GM19328 (cell line): Measurements from ENCODE around the gene CLK3.
"Not testable (repeated sequence)": the region's sequence is repeated elsewhere in the genome, so short reads cannot be mapped to it uniquely, and the experiment has no call there.

Source experiments
- ATAC-seq: cut with Tn5 transposase; IDR thresholded peaks from one replicate; pipeline ENCODE4 v1.9.1; 2021; ENCODE audit warnings: mild to moderate bottlenecking, moderate library complexity; ENCODE audit not compliant: unreplicated experiment

CLK3 gene

DNA sequence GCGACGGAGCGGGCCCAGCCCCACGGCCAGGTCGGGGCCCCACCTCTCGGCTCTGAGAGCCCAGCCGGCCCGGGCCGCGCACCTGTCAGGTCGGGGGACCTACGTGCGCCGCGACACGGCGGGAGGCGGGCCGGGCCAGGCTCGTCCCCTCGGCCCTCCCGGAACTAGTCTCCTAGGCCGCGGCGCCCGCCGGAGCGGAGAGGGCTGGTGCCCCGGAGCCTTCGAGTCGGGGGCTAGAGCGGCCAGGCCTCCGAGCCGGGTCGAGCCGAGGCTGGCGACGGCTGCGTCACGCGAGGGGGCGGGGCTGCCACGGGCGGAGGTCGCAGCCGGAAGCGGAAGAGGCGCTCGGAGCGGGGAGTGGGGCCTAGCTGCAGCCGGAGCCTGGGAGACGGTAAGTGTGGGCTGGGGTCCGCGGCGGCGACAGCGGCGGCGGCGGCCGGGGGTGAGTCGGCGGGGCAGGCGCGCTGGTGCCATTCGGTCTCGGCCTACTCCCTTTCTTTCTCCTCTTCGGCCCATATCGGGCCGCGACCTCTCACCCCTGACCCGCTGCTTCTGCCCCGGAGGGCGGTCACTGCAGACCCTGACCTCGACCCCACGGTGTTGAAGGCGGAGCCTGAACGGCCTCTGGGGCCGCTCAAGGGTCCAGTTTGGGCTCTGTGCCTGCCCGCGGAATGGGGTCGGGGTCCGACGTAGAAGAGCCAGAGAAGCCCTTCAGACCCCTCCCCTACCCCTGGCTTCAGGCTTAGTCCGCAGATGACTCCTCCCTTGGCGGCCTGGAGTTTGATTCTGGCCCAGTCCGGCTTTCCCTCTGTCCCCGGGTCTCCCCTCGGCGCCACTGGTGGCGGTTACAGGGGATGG, at the start of gene CLK3:
CLK3 (plus strand) TSS at position 329 of the 858 bp plus-strand sequence. CDS start 3,361 bp downstream, outside the sequence.
- peak; percentile 72 for ATAC-seq

DNA sequence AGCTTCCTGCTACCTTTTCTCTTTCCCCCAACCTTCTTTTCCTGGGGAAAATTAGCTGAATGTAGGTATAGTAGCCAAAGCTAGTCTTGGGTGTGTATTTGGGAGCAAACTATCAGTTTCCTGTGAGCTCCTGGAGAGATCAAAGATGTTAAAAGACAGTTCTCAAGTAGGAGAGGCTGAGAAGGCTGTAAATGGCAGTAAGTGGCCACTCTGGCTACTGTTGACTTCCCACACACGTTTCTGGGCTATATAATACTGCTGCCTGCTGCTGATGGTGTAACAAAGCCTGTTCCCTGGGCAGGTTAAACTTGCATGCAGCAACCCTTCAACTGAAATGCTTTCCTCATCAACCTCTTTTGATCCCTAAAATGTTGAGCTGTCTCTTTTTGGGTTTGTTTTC, 47.0 kb upstream of the CLK3 start:
- no peak for ATAC-seq

DNA sequence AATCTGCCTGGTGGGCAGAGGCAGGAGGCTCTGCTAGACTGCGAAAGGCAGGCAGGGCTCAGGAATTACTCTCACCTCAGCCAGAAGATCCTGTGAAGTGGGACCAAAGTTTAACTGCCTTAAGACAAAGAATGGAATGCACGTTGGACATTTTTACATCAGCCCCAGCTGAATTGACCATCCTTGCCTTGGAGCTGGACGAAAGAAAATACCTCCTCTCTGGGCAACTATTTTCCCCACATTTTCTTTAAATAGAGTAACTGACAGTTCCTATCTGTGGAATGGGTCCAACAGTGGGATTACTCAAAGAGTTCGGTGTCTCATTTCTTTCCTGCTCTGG, 45.9 kb upstream of the CLK3 start:
- ATAC-seq: no peak

DNA sequence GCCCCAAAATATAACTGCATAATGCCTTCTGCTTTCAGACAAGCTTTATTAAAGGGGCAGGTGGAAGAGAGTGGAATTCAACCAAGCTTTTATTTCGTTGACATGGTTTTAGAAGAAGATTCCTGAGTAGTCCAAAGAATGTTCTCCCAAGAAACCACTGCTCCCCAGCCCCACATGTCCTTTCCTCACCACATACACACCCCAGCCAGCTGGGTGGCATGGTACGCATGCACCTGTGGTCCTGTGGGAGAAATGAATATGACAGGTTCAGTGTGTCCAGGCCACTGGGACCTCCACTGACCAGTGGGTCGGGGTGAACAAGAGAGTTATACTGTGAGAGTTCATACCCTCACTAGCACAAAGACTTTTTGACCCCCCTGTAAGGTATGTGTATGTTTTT, 44.4 kb upstream of the CLK3 start:
- no peak for ATAC-seq

DNA sequence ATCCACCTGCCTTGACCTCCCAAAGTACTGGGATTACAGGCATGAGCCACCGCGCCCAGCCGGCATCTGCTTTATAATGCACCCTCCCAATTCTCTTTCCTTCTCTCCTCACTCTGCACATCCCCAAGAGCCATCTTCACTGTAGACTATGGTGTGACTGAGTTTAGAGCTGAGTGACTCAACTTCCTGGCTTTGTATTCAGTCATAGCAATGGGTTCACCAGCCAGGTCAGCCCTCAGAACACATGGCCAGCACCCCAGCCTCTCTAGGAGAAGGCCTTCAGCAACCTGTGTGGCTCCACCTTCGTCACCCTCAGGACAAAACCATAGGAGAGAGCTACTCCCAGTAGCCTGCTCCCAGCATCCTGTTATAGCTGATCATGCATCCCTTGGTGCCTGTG, 41.6 kb upstream of the CLK3 start:
- no peak for ATAC-seq

DNA sequence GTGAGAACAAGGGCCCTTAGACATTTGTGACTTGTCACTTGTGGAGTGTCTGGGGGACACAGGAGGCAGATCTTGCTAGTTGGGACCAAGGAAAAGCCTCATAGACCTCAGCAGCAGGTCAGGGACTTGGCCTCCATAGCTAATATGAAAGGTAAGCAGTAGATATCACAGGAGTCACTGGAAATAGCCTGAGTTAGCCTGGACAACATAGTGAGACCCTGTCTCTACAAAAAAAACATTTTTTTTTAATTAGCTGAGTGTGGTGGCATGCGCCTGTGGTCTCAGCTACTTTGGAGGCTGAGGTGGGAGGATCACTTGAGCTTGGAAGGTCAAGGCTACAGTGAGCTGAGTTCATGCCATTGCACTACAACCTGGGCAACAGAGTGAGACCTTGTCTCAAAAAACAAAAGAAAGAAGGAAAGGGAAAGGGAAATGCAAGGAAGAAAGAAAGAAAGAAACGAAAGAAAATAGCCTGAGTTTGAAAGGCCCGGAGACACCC, 37.1 kb upstream of the CLK3 start:
- ATAC-seq: no peak

DNA sequence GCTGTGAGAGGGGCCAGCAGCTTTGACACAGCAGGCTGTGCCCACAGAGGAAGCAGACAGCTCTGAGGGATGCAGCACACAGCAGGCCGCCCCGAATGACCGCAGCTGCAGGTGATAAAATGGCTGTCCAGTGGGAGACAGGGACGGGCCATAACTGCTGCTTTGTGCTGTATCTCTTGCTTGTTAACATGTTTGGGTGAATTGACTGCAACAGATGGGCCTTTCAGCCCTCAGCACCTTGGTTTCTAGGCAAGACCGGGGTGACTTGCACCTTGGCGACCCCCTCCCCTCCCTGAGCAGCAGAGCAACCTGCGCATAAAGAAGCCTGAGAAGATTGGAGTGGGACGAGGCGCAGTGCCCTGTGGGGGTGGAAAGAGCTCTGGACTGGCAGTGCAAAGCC, 36.6 kb upstream of the CLK3 start:
- no peak for ATAC-seq

DNA sequence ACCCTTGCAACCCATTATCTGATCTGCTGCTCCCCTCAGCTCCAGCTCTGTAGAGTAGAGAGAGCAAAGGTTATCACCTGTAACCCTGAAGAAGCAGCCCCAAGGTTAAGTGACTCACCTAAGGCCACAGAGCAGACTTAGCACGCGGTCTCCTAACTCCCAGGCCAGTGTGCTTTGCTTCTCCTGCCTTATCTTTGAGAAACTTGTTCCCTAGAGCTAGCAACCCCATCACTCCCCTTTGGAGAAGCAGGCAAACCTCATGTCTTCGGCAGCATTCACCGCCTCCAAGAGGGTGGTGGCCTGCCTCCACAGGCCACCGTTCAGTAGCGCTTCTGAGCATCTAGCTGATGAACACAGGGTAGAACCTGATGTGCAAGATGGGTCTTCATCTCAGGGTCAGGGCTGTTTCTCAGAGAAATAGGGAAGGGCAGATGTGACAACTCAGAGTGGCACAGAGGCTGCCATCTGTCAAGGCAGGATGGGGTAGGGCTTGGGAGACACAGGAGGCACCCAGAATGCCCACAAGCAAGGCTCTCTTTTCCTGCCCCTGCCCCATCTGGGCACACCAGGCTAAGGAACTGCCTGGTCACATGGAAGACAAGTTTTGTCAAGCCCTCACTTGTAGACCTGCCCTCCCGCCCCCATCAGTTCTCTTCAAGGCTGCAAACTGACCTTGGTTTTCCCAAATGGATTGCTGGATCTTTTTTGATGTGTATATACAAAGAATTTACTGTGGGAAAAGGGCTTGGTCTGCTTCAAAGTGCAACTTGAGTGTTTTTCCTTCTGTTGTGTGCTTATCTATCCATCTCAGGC, 34.9 kb upstream of the CLK3 start:
- ATAC-seq: no peak

DNA sequence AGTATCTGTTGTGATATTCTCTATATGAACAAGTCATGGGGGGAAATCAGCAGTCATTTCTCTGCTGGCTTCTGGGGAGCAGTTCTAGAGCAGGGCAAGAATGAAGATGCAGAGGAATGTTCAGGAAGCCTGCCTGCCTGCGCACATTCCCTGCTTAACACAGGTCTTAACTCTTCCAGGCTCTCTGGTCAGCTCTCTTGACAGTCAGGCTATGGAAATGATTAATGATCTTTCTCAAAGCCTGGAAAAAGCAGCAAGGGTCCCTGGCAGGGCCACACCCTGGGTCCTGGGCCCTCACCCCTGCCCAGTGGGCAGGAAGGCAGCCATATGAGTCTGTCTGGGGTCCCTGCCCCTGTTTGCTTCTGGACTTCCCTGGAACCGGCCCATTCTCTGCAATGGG, 31.4 kb upstream of the CLK3 start:
- ATAC-seq: no peak

DNA sequence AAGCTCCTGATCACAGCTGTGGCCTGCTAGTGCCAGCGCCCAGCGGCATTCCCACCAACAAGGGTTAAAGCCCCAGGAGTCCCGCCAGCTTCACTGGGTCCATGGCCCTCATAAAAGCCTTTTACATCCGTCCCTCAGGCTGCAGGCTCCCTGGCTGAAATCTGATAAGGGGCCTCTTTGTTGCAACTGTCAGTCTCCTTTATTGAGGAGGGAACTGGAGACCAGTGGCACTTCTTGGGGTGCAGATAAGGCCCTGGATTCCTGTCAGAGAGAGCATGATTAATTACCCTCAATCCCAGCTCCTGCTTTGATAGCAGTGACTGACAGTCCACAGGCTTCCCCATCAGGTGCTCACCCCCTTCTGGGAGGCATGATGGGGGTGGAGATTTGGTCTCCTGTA, 30.9 kb upstream of the CLK3 start:
- no peak for ATAC-seq

DNA sequence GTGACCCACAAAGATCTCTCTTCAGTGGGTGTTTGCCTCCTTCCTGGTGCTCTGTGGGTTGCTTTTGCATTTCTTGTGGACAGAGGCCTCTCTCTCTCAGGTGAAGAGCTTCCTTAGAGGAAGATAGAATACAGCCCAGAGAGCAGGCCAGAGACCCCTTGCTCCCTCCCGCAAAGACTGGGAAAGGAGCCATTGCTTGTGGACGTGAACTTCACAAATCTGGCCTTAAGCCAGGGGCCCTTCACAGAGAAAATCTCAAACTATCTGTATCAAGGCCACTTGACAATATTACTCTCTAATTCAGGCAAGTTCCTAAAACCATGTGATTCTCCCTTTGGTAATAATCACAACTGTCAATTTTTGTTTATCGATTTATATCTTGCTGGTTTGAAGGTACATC, 30.4 kb upstream of the CLK3 start:
- no peak for ATAC-seq

DNA sequence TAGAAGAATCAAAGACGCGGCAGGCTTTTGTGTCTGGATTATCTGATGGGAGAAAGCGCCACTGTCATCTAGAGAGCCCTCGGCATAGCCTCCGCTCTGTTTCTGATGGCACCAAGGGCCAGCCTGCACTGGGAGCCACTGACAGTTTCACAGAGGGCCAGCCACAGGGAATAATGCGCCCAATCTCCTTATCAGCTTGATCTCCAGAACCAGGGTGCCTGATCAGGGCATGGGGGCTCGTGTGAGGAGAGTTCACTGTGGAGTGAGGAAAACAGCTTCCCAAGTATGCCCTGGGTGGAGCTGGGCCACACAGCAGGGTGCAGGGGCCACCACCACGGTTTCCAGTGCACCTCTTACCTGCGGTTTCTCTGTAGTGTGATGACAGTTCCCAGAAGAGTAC, 29.8 kb upstream of the CLK3 start:
- no peak for ATAC-seq

DNA sequence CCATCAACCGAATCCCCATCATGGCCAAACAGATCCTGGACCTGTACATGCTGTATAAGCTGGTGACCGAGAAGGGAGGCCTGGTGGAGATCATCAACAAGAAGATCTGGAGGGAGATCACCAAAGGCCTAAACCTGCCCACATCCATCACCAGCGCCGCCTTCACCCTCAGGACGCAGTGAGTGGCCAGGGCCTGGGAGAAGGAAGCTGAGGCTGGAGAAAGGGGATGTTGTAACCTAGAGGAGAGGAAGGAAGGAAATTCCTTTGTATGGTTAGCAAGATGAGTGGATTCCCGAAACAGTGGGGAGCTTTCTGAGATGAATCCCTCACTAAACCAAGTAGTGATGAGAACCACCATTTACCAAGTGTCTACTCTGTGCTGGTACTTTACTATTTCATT, 25.8 kb upstream of the CLK3 start:
- no peak for ATAC-seq

DNA sequence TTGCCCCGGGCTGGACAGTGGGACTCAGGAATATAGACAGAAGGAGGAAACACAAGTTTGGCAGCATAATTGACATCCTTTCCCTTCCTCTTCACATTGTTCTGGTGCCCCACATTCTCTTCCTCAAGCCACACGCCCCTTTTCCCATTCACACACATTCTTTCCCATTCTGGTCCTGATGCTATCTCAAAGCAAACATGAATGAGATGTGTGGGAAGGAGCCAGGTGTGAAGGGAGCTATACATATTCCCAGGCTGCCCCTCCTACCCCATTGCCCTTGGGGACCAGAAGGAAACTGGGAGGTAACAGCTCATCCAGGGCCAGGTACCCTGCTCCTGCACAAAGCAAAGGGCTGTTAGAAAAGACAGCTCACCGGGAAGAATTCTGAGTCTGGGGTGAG, 23.4 kb upstream of the CLK3 start:
- no peak for ATAC-seq

DNA sequence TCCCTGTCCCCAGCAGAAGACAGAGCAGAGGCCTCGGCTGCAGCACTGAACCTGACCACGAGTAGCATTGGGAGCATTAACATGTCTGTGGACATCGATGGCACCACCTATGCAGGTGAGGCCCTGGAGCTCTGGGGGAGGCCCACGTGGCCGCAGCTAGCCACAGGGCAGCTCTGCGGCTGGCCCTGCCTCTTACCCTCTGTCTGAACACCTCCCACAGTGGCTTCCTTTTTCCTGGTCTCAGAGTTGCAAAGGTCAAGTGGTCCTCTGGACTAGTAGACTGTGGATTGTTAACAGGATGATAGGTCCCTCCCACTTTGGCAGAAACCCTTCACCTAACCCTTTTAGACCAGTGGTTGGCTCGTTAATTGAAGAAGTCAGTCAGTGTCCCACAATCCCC, 22.5 kb upstream of the CLK3 start:
- ATAC-seq: no peak

DNA sequence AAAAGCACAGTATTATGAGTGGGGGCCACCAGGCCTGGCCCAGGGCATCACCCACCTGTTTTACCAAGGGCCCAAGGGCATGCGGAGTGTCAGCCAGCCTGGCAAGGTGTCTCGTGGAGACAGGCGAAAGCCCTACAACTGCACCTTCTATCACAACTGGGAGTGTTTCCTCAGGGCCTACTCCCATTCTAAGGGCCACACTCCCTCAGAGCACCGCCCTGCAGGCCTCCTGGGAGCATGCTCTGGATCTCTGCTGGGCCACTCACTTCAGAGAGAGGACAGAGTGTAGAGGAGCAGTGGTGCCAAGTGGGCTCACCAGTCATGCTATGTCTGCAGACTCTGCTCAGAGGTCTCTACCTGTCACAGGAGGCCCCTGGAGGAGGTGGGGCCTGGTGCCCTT, 21.2 kb upstream of the CLK3 start:
- ATAC-seq: no peak

DNA sequence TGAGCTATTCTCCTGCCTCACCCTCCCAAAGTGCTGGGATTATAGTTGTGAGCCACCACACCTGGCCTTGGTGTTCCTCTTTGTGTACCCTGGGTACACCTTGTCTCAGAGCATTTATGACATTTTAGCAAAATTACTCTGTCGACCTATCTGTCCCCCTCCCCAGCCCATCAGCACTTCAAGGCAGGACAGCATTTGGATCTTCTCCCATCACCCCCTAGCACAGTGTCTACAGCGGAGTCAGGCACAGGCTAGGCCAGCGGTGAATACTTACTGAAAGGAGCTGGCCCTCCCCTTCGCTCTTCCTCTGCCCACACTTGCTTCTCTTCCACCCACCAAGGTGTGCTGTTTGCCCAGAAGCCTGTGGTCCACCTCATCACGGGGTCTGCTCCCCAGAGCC, 20.4 kb upstream of the CLK3 start:
- ATAC-seq: no peak

DNA sequence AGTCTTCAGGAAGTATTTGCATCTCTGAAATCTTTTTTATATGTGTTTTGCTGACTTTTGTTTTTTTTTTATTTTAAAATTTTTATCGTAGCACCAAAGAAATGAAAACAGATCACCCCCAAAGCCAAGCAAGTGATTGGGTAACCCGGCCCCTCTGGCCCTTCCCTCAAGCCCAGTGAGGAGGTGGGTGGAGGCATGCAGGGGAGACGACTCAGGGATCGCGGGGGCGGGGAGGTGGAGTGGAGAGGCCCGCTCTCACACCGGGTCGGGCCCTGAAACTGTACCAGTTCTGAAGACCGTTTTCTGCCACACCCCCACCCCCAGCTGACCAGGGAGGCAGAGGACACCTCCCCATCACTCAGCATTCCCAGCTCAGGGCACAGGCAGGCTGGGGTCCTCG, 18.9 kb upstream of the CLK3 start:
- not testable (repeated sequence) for ATAC-seq

DNA sequence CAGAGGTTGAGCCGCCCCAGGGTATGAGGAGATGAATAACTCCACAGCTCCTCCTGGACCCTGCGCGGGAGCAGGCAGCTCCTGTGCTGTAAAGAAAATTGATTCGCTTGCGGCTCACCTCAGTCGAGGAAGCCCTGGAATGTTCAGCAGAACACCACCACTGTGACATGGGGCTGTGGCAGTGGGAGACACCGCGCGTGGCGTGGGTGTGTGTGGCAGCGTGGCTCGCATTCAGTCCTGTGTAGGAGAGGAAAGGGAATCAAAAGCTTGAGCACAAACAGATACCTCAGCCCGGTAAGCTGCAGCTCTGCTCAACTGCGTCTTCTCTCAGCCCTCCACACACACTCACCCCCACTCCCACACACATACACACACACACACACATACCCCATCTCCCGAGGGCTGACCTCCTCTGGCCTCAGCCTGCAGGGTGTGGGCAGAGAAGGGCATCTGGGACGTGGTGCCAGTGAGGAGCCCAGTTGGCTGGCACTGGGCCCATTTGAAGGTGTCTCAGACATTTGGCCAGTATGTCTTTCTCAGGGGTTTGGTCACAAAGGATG, 18.4 kb upstream of the CLK3 start:
- not testable (repeated sequence) for ATAC-seq

DNA sequence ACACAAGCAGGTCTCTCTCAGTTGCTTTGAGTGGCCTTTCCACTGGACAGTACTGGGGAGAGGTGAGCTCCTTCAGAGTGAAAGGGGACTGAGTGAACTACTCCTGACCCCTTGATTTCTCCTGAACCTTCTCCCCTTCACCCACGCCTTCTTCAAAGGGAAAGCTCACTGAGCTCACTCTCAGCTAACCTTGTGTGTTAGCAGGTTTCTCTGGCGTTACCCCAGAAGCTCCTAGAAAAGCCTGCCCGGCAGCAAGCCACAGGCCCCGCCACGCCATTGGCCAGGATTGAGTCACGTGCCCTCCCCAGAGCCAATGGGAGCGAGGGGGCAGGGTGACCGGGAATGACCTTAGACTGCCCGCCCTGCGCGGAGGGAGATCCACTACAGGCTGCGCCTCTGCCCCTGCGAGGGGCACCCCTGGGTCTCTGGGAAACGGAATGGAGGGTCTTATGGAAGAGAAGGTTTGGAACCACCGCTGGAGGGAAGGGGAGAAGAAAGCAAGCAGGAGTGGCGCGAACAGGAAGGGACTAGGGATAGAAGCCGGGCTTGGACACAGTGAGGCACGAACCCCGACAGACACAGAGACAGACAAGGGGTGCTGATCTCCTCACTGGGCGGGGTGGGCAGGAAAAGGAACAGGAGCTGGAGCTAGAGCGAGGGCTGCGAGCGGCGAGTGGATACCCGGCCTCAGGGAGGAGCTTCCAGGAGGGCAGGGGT, 17.4 kb upstream of the CLK3 start:
- peak; percentile 90 for ATAC-seq

DNA sequence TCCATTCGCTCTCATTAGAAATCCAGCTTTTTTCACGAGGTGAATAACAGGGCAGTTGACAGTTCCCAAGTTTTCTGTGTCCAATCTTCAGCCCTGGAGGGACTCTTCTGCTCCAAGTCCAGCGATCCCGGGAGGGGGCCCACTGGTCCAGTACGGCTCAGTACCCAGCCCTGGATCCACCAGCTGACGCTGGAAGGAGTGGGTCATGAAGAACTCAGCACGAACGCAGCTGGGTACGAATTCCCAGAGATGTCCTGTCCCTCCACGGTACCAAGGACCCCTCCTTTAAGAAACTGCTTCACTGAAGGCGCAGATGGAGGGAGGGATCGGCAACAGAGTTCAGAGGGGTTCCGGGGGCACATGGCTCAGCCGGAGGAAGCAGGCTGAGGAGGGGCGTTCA, 16.5 kb upstream of the CLK3 start:
- ATAC-seq: no peak
